HG03025 (cell line): ENCODE data around the gene PTBP3.
A peak's percentile ranks its signal among the peaks of the same experiment; 100 is the strongest.

ENCODE experiments used
- ATAC-seq: cut with Tn5 transposase; IDR thresholded peaks from one replicate; pipeline ENCODE4 v1.9.1; 2021; ENCODE audit warnings: mild to moderate bottlenecking, moderate library complexity; ENCODE audit not compliant: unreplicated experiment, low FRiP score

Gene PTBP3

DNA sequence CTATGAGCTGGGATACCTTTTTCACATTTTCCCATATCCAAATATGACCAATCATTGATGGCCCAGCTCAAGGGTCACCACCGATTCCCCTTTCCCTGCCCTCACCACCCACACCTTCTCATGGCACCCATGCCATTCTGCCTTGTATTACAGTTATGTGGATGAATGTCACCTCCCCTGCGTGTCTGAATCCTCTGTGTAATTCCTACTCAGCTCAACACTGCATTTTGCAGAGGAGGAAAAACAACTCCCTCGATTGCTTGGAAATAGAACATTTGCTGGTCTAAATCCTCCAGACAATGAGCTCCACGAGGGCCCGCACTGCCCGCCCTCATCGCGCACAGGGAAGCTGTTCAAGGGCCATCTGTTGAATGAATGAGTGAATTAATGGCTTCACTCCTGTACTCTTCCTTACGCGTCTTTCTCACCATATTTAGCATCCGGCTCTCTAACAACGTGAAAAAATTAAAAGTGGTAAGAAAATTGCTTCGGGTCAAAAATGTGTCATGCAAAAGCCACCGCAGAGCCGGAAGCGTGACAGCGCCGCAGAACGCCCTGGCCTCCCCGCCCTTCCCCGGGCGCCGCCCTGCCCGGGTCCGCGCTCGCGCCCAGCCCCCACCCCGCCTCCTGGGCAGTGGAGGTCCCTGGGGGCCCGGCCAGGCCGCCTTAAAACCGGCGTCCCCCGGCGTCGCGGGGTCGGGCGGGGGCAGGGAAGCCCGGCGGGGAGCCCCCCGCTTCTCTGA, 159.0 kb downstream of the PTBP3 start:
- ATAC-seq, result peak; percentile 75

DNA sequence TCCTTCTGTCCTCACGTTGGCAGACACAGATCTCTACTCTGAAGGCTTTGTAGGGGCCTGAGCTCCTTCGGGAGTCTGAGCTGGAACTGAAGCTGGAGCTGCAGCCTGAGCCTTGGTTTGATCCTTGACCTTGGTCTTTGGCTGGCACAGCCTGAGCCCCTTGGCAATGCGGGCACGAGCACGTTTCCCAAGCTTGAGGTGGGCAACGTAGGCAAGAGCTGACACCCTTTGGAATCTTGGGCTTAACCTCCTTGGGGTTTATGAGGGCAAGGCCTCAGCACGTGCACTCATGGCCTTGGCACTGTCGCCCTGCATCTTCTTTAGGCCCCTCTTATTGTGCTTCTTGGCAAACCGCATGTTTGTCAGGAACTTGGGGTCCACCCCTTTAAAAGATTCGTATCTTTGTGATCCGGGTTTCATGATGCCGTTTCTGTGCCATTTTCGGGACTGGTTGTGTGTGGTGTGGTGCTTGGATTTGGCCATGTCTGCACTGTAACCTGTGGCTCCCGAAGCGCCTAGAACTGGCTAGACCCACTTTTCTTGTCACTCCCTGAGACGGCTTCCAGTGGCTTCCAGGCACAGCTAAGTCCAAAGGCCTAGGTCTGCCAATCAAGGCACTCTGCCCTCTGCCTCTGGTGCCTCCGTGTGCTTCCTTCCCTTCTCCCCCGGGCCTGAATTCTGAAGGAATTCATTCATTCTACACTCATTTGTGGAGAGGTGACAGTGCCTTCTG, 159.8 kb downstream of the PTBP3 start:
- no peak for ATAC-seq

DNA sequence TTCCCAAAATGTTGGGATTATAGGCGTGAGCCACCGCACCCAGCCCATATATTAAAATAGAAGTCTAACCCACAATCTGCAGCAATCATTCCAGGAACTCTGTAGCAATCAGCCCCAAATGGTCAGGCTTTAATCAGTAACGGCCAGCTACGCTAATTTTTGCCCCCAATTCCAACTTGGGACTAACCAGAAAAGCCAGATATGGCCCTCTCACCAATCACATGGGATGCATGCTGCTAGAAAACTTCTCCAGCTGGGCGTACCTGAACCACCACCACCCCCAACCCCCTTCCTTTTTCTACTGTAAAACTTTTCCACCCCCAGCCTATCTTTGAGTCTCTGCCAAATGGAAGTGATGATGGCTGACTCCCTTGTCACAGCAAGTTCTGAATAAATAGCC, 162.5 kb downstream of the PTBP3 start:
- no peak for ATAC-seq

DNA sequence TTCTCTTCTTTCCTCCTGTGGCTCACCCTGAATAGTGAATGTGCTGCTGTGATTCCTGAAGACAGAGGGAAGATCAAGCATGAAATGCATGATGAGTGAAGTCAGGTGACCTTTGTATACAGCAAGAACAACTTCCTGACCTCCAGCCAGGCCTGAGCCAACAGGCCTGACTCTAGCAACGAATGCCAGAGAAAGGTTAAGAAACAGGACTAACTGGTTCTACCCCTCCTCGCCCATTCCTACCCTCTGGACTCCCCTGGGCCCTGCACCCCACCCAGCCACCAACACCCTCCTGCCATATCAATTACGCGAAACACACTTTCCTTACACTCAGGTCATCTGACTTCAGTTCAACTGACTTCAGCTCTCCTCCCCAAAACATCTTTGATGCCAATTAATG, 163.2 kb downstream of the PTBP3 start:
- ATAC-seq, result no peak

DNA sequence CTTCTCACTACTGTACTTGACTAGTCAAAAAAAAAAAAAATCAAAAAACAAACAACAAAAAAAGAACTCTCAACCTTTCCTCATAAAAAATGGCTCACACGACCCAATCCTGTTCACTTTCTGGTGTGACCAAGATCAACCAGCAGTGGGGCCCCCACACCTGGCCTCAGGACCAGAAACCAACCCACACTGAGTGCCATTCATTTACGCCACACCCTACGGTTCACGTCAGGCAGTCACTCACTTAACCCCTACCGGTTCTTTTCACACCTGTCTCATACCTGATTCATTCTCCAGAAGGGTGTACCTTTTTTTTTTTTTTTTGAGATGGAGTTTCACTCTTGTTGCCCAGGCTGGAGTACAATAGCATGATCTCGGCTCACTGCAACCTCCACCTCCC, 164.1 kb downstream of the PTBP3 start:
- ATAC-seq, result no peak

DNA sequence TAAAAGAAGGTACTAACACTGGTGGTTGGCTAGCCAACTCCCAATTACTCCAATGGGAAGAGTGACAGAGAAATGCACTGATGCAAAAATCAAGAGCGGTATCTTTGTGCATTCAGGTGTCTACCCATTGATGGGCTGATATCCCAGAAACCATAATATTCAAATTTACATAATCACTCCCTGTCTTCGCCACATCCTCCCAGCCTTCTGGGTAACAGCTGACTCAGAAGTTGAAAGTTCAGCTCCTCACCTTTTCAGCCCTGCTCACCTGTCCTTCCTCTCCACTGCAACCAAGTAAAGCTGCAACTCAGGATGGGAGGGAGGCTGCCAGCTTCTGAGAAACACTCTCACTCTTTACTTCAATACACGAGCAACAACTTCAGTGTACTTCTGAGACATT, 165.2 kb downstream of the PTBP3 start:
- ATAC-seq, result no peak
